ENCODE measurements around the gene KRT37.
"Not testable (repeated sequence)": the region's sequence is repeated elsewhere in the genome, so short reads cannot be mapped to it uniquely, and the experiment has no call there.

Gene KRT37

GRCh38 chr17:41382394-41382793, 42.0 kb downstream of the KRT37 start:
- DNase-seq (no peak), ATAC-seq (ENCODE audit: insufficient read depth, low read depth) (no peak)
- Histone ChIP-seq H3K9me3 (ENCODE audit: insufficient read depth, low read length, severe bottlenecking) (peaks cover 3% of the 10 kb centered on the region), H3K79me2 (ENCODE audit: insufficient read depth, low read length) (no peaks in the 10 kb centered on the region), H3K27ac (ENCODE audit: low read length) (no peak overlapping the region), H3K4me1 (ENCODE audit: insufficient read depth, low read length) (no peaks in the 10 kb centered on the region), H3K27me3 (ENCODE audit: insufficient read depth, low read length, poor library complexity) (peaks cover under 1% of the 10 kb centered on the region), H2AFZ (ENCODE audit: low read depth, low read length) (no peak overlapping the region), H4K20me1 (ENCODE audit: insufficient read depth, low read length) (no peaks in the 10 kb centered on the region), H3K4me3 (ENCODE audit: low read depth in 1 of 2, low read length in 2 of 2) (no peak overlapping the region), H3K36me3 (ENCODE audit: insufficient read depth, low read length) (no peaks in the 10 kb centered on the region), H3K9ac (ENCODE audit: low read depth, low read length) (no peak overlapping the region), H3K4me2 (ENCODE audit: insufficient read depth, low read length) (no peak overlapping the region)
- TF ChIP-seq EZH2 (IDR thresholded peaks at IDR 0.05; ENCODE audit: borderline replicate concordance, low read depth, low read length, severe bottlenecking): no peak
- TF ChIP-seq, protein P1, sequence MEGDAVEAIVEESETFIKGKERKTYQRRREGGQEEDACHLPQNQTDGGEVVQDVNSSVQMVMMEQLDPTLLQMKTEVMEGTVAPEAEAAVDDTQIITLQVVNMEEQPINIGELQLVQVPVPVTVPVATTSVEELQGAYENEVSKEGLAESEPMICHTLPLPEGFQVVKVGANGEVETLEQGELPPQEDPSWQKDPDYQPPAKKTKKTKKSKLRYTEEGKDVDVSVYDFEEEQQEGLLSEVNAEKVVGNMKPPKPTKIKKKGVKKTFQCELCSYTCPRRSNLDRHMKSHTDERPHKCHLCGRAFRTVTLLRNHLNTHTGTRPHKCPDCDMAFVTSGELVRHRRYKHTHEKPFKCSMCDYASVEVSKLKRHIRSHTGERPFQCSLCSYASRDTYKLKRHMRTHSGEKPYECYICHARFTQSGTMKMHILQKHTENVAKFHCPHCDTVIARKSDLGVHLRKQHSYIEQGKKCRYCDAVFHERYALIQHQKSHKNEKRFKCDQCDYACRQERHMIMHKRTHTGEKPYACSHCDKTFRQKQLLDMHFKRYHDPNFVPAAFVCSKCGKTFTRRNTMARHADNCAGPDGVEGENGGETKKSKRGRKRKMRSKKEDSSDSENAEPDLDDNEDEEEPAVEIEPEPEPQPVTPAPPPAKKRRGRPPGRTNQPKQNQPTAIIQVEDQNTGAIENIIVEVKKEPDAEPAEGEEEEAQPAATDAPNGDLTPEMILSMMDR (IDR thresholded peaks at IDR 0.05; ENCODE audit: borderline replicate concordance, extremely low read depth, low read length, poor library complexity, severe bottlenecking): no peak

- not testable (repeated sequence) for H3K4me2 ChIP-seq (ENCODE audit: insufficient read depth, low read length); H3K27ac ChIP-seq (ENCODE audit: low read length); H3K4me1 ChIP-seq (ENCODE audit: insufficient read depth, low read length); ATAC-seq (ENCODE audit: insufficient read depth, low read depth); H2AFZ ChIP-seq (ENCODE audit: low read depth, low read length); H3K79me2 ChIP-seq (ENCODE audit: insufficient read depth, low read length); H3K36me3 ChIP-seq (ENCODE audit: insufficient read depth, low read length); H3K27me3 ChIP-seq (ENCODE audit: insufficient read depth, low read length, poor library complexity); H3K4me3 ChIP-seq (ENCODE audit: low read depth in 1 of 2, low read length in 2 of 2); H4K20me1 ChIP-seq (ENCODE audit: insufficient read depth, low read length); DNase-seq; H3K9me3 ChIP-seq (ENCODE audit: insufficient read depth, low read length, severe bottlenecking); H3K9ac ChIP-seq (ENCODE audit: low read depth, low read length)
These were observed 42.4 kb downstream of the KRT37 start, which contains the start of gene KRT34 for GRCh38 chr17:41381943-41382342. TSS of gene KRT34 (minus strand) at chr17:41382306. CDS start at chr17:41382246, 60 bp downstream.

DNA sequence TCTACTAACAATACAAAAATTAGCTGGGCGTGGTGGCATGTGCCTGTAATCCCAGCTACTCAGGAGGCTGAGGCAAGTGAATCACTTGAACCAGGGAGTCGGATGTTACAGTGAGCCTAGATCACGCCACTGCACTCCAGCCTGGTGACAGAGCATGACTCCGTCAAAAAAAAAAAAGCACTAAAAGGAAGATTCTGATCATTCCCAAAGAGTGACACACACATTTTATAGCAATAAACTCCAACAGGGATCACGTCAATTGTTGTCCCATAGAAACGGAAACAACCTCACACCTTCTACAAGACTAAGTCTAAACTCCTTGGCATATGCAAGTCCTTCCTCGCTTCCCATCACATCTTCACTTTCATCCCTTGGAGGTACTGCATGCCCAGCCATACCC, 44.3 kb downstream of the KRT37 start:
- DNase-seq; H3K27me3 ChIP-seq (ENCODE audit: insufficient read depth, low read length, poor library complexity); H3K4me1 ChIP-seq (ENCODE audit: insufficient read depth, low read length); H3K4me2 ChIP-seq (ENCODE audit: insufficient read depth, low read length); H2AFZ ChIP-seq (ENCODE audit: low read depth, low read length); H3K79me2 ChIP-seq (ENCODE audit: insufficient read depth, low read length); H3K9ac ChIP-seq (ENCODE audit: low read depth, low read length); H3K4me3 ChIP-seq (ENCODE audit: low read depth in 1 of 2, low read length in 2 of 2); ATAC-seq (ENCODE audit: insufficient read depth, low read depth); H3K9me3 ChIP-seq (ENCODE audit: insufficient read depth, low read length, severe bottlenecking); H3K27ac ChIP-seq (ENCODE audit: low read length); H4K20me1 ChIP-seq (ENCODE audit: insufficient read depth, low read length); H3K36me3 ChIP-seq (ENCODE audit: insufficient read depth, low read length): not testable (repeated sequence)

GRCh38 chr17:41377546-41377945, 46.8 kb downstream of the KRT37 start:
- no peak overlapping the region for H3K27ac ChIP-seq (ENCODE audit: low read length)
- H3K27me3 ChIP-seq (ENCODE audit: insufficient read depth, low read length, poor library complexity): peaks cover 15% of the 10 kb centered on the region
- H3K9ac ChIP-seq (ENCODE audit: low read depth, low read length): no peak overlapping the region
- ATAC-seq (ENCODE audit: insufficient read depth, low read depth): no peak
- H3K36me3 ChIP-seq (ENCODE audit: insufficient read depth, low read length): no peaks in the 10 kb centered on the region
- no peak for DNase-seq
- H3K4me1 ChIP-seq (ENCODE audit: insufficient read depth, low read length): no peaks in the 10 kb centered on the region
- H3K9me3 ChIP-seq (ENCODE audit: insufficient read depth, low read length, severe bottlenecking): no peaks in the 10 kb centered on the region
- H3K4me2 ChIP-seq (ENCODE audit: insufficient read depth, low read length): no peak overlapping the region
- H3K79me2 ChIP-seq (ENCODE audit: insufficient read depth, low read length): no peaks in the 10 kb centered on the region
- TF ChIP-seq, protein P1 (IDR thresholded peaks at IDR 0.05; ENCODE audit: borderline replicate concordance, extremely low read depth, low read length, poor library complexity, severe bottlenecking): no peak
- TF ChIP-seq EZH2 (IDR thresholded peaks at IDR 0.05; ENCODE audit: borderline replicate concordance, low read depth, low read length, severe bottlenecking): no peak
- H4K20me1 ChIP-seq (ENCODE audit: insufficient read depth, low read length): no peaks in the 10 kb centered on the region
- H2AFZ ChIP-seq (ENCODE audit: low read depth, low read length): no peak overlapping the region
- H3K4me3 ChIP-seq (ENCODE audit: low read depth in 1 of 2, low read length in 2 of 2): no peak overlapping the region
